ENCODE data around the gene GLTPD2.

DNA sequence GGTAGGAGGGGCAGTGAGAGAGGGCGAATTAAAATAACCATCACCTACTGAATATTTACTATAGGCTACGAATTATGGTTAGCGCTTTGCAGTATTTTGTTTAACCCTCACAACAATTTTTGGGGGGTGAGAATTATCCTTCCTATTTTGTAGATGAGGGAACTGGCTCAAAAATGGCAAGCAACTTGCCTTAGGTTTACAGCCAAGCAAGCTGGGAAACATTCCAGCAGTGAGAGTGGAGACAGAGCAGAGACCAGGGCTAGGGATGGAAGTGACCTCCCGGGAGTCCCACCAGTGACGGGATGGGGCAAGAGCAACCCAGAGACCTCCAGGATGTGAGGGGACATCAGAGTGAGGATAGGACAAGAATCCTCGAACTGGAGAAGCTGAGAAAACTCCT, 2.2 kb upstream of the GLTPD2 start:
- TF ChIP-seq, protein P1, sequence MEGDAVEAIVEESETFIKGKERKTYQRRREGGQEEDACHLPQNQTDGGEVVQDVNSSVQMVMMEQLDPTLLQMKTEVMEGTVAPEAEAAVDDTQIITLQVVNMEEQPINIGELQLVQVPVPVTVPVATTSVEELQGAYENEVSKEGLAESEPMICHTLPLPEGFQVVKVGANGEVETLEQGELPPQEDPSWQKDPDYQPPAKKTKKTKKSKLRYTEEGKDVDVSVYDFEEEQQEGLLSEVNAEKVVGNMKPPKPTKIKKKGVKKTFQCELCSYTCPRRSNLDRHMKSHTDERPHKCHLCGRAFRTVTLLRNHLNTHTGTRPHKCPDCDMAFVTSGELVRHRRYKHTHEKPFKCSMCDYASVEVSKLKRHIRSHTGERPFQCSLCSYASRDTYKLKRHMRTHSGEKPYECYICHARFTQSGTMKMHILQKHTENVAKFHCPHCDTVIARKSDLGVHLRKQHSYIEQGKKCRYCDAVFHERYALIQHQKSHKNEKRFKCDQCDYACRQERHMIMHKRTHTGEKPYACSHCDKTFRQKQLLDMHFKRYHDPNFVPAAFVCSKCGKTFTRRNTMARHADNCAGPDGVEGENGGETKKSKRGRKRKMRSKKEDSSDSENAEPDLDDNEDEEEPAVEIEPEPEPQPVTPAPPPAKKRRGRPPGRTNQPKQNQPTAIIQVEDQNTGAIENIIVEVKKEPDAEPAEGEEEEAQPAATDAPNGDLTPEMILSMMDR (IDR thresholded peaks at IDR 0.05; ENCODE audit: insufficient read depth, low read length): no peak
- no peak for TF ChIP-seq POLR2AphosphoS5 (IDR thresholded peaks at IDR 0.05; ENCODE audit: low read depth)
